ENCODE measurements around the gene FOXK2.
"Not testable (repeated sequence)": the region's sequence is repeated elsewhere in the genome, so short reads cannot be mapped to it uniquely, and the experiment has no call there.

The FOXK2 gene

DNA sequence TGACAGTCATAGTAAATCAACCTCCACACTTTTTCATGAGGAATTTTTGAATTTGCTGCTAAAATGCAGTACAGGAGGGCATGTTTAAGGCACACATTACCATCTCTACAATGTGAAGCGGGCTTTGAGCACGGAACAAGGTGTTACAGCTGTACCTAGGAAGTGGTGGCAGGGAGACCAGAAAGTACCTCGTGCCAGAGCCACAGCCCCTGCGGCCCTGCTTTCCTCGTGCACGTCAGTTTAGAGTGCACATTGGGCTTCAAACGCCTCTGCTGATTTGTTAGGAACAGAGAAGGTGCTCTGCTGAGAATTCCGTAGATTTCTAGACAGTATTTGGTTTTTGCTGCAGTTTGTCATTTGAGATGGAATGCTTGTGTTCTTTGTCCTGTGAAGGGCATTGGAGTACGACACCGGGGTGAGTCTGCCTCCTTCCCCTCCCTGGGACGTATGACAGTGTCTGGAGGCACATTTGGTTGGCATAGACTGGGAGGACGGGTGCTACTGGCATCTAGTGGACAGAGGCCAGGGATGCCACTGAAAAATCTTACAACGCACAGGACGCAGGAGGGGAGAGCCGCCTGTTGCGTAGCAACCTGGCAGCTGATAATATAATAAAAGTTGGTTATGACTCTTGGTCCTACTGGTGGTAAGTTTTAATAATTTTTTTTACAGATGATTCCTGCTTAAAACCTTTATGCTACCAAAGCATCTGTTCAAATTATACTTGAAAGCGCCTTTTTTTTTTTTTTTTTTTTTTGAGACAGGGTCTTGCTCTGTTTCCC, 9.1 kb downstream of the FOXK2 start:
- H3K27ac ChIP-seq: peak overlapping the region; percentile 68
- TF ChIP-seq, protein P1, sequence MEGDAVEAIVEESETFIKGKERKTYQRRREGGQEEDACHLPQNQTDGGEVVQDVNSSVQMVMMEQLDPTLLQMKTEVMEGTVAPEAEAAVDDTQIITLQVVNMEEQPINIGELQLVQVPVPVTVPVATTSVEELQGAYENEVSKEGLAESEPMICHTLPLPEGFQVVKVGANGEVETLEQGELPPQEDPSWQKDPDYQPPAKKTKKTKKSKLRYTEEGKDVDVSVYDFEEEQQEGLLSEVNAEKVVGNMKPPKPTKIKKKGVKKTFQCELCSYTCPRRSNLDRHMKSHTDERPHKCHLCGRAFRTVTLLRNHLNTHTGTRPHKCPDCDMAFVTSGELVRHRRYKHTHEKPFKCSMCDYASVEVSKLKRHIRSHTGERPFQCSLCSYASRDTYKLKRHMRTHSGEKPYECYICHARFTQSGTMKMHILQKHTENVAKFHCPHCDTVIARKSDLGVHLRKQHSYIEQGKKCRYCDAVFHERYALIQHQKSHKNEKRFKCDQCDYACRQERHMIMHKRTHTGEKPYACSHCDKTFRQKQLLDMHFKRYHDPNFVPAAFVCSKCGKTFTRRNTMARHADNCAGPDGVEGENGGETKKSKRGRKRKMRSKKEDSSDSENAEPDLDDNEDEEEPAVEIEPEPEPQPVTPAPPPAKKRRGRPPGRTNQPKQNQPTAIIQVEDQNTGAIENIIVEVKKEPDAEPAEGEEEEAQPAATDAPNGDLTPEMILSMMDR (conservative IDR thresholded peaks at IDR 0.05): peak; percentile 94

DNA sequence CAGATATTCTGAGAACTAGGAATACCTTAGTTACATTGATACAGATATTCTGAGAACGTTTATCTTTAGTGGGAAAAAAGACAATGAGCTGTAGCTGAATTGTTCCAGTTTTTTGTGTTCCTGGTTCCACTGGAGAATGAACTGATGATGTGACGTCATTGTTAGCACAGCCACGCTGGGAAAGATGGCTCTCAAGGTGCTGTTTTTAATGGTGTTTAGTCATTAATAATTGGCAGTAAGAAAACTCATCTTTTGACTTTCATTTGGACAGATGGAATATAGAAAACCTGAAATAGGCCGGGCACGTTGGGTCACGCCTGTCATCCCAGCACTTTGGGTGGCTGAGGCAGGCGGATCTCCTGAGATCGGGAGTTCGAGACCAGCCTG, 10.4 kb downstream of the FOXK2 start:
- peak overlapping the region; percentile 68 for H3K27ac ChIP-seq
- TF ChIP-seq, protein P1 (conservative IDR thresholded peaks at IDR 0.05): no peak

- H3K27ac ChIP-seq: peak overlapping the region; percentile 68
- TF ChIP-seq, protein P1 (conservative IDR thresholded peaks at IDR 0.05): no peak
Observed at GRCh38 chr17:82531431-82531881, 11.9 kb downstream of the FOXK2 start.

GRCh38 chr17:82534401-82534812, 14.9 kb downstream of the FOXK2 start:
- H3K27ac ChIP-seq: peak overlapping the region; percentile 68
- TF ChIP-seq, protein P1 (conservative IDR thresholded peaks at IDR 0.05): 0 out of 2 replicates have a peak, but pooled peaks have one; percentile 7

GRCh38 chr17:82536512-82537201, 17.1 kb downstream of the FOXK2 start:
- TF ChIP-seq, protein P1 (conservative IDR thresholded peaks at IDR 0.05): no peak
- H3K27ac ChIP-seq: peak overlapping the region; percentile 68

DNA sequence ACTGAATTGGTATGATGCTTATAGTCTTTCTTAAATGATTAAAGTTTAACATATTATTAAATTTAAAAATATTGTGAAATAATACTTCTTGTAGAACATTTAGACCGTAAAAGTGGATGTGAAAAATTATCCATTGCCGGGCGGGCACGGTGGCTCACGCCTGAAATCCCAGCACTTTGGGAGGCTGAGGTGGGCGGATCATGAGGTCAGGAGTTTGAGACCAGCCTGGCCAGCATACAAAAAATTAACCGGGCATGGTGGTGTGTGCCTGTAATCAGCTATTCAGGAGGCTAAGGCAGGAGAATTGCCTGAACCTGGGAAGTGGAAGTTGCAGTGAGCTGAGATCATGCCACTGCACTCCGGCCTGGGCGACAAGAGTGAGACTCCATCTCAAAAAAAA, 17.7 kb downstream of the FOXK2 start:
- H3K27ac ChIP-seq: peak overlapping the region; percentile 68

GRCh38 chr17:82539076-82539475, 19.5 kb downstream of the FOXK2 start:
- H3K27ac ChIP-seq: not testable (repeated sequence)

- TF ChIP-seq, protein P1 (conservative IDR thresholded peaks at IDR 0.05): no peak
- 0 out of 2 replicates have a peak overlapping the region, but pooled peaks have one; percentile 7 for H3K27ac ChIP-seq
Observed at GRCh38 chr17:82542439-82542838, 22.9 kb downstream of the FOXK2 start.
